Suprapubic skin (tissue), 4 donors: ENCODE measurements around the gene ARPC4. TPM values are rescaled to one million over a fixed set of nuclear protein-coding genes. Genes with fewer than 3 reads are reported as not detected.

ENCODE experiments used
- DNase-seq, 2 donors: peaks; one replicate each; pipeline ENCODE4 v3.0.0-alpha.2; 2019; ENCODE audit warnings: low spot score in 2 of 2
- H3K27ac ChIP-seq: fragments of 200-600 bp; sonication (generic); one replicate; pipeline ENCODE4 v1.5.1; 2019
- H3K27me3 ChIP-seq: fragments of 200-600 bp; sonication (generic); one replicate; pipeline ENCODE4 v1.5.1; 2019
- H3K36me3 ChIP-seq: fragments of 200-600 bp; sonication (generic); one replicate; pipeline ENCODE4 v1.5.1; 2019
- H3K4me1 ChIP-seq: fragments of 200-600 bp; sonication (generic); one replicate; pipeline ENCODE4 v1.5.1; 2019
- H3K4me3 ChIP-seq: fragments of 200-600 bp; sonication (generic); one replicate; pipeline ENCODE4 v1.5.1; 2019; ENCODE audit warnings: mild to moderate bottlenecking
- H3K9me3 ChIP-seq: fragments of 200-600 bp; sonication (generic); one replicate; pipeline ENCODE4 v1.5.1; 2019
- EP300 ChIP-seq: sonication (generic); formaldehyde crosslinking; IDR thresholded peaks from one replicate; pipeline ENCODE4 v1.6.1; 2017; ENCODE audit warnings: antibody characterized with exemption
- POLR2A ChIP-seq, 2 donors: fragments of 450-650 bp; IDR thresholded peaks; one replicate each; pipeline ENCODE4 v1.6.1; 2017; ENCODE audit warnings: antibody characterized with exemption in 2 of 2, mild to moderate bottlenecking in 2 of 2, moderate library complexity in 2 of 2
- POLR2AphosphoS5 ChIP-seq, 3 donors: sonication (generic); formaldehyde crosslinking; IDR thresholded peaks; one replicate each; pipeline ENCODE4 v1.6.1; 2017; ENCODE audit warnings: antibody characterized with exemption in 3 of 3
- WGBS: methylation state at CpG from one replicate; pipeline ENCODE4 v1.1.5; 2018; 5-methylcytosine and 5-hydroxymethylcytosine counted together
- total RNA-seq, 4 donors: library from RNA; depleted of rRNA; stranded (reverse); fragments of >200 nt; gene quantifications; one replicate each; pipeline ENCODE4 v1.1.0, GENCODE V29; 2016
- TF ChIP-seq, protein P1 (sequence below), 2 donors: fragments of 200-600 bp in 1 of 2; fragments of 450-650 bp in 1 of 2; sonication (generic) in 1 of 2; IDR thresholded peaks; one replicate each; pipeline ENCODE4 v1.5.1; 2016 to 2019; ENCODE audit warnings: antibody characterized with exemption in 2 of 2, mild to moderate bottlenecking in 1 of 2, moderate library complexity in 1 of 2

Gene ARPC4
- total RNA-seq, 4 donors from 2014 or later = 107 to 132 (median 124) TPM

DNA sequence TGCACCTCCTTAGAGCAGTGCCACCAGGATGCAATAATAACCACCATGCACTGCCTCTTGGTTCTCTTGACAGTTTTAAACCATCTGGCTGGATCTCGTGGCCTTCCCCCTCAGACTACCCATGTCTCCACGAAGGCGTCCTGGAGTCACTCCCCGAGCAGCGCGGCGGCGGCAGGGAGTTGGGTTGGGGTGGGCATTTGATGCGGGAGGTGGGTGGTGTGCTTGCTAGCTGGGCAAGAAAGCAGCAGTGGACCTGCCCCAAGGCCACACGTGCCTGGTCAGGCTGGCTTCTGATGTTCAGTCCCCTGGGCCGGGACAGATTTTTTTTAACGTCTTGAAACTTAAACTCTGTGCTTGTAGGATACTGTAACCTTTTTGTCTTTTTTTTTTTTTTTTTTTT, 13.3 kb downstream of the ARPC4 start:
- no peak for DNase-seq
- H3K27ac ChIP-seq = no peak overlapping the region
- no peak overlapping the region for H3K4me3 ChIP-seq
- H3K36me3 ChIP-seq = peaks cover 59% of the 10 kb centered on the region
- H3K9me3 ChIP-seq = no peaks in the 10 kb centered on the region
- TF ChIP-seq POLR2A (IDR thresholded peaks at IDR 0.05) (no peak), POLR2AphosphoS5 (IDR thresholded peaks at IDR 0.05) (no peak), EP300 (no peak)
- TF ChIP-seq, protein P1, sequence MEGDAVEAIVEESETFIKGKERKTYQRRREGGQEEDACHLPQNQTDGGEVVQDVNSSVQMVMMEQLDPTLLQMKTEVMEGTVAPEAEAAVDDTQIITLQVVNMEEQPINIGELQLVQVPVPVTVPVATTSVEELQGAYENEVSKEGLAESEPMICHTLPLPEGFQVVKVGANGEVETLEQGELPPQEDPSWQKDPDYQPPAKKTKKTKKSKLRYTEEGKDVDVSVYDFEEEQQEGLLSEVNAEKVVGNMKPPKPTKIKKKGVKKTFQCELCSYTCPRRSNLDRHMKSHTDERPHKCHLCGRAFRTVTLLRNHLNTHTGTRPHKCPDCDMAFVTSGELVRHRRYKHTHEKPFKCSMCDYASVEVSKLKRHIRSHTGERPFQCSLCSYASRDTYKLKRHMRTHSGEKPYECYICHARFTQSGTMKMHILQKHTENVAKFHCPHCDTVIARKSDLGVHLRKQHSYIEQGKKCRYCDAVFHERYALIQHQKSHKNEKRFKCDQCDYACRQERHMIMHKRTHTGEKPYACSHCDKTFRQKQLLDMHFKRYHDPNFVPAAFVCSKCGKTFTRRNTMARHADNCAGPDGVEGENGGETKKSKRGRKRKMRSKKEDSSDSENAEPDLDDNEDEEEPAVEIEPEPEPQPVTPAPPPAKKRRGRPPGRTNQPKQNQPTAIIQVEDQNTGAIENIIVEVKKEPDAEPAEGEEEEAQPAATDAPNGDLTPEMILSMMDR (IDR thresholded peaks at IDR 0.05) = no peak
- H3K4me1 ChIP-seq = peaks cover 19% of the 10 kb centered on the region
- no peaks in the 10 kb centered on the region for H3K27me3 ChIP-seq
- 87% methylated on average over 12 of the region's 12 CpGs for WGBS

DNA sequence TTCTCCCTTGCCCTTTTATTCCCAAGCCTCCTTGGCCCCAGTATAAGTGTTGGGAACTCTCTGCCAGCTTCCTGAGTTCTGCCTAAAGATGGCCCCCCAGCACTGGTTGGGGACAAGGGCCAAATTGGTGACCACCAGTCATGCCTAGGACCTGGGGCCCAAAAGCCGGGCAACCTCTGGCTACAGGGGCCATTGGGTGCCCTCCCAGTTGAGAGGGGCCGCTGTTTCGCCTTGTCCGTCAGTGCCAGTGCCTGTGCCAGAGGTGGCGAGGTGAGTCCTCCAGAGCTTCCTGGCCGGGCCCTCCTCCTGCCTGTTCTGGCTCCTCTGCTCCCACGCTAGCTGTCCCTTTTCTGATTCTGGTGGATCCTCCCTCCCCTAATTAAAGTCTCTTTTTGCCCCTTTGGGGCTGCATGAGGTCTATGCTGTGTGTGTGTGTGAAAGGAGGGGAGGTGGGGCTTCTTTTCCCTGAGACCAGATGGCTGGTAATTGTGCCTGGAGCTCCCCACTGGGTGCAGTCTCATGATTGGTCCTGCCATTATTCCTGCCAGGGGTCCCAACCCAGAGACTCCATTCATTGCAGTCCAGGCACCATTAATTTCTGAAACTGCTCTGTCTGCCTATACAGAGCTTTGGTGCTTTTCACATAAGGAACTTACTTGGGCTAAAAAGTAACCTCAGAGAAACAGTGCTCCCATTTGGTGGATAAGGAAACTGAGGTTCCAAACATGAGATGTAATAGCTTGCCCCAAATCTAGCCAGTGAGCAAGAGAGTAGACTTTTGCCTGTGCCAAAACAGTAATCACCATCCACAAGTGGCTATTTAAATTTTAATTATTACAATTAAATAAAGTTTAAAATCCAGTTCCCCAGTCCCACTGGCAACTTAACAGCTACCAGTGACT, 14.1 kb downstream of the ARPC4 start:
- WGBS = 91% methylated on average over 6 of the region's 7 CpGs
- H3K36me3 ChIP-seq = peaks cover 51% of the 10 kb centered on the region

DNA sequence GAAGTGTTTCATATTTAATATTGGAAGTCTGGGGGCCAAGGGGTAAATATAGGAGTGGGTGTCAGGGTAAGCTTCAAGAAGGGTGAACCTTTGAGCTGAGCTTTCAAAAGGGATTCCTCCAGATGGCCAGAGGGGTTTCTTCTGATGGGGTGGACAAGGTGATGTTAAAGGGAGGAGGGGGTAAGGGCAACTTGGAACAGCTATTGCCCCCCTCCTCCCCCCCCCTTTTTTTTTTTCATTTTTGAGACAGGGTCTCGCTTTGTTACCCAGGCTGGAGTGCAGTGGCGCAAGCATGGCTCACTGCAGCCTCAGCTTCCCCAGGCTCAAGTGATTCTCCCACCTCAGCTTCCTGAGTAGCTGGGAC, 15.1 kb downstream of the ARPC4 start:
- Histone ChIP-seq H3K9me3 (no peaks in the 10 kb centered on the region), H3K27me3 (no peaks in the 10 kb centered on the region), H3K4me3 (no peak overlapping the region), H3K27ac (no peak overlapping the region), H3K36me3 (peaks cover 46% of the 10 kb centered on the region), H3K4me1 (peaks cover 20% of the 10 kb centered on the region)
- TF ChIP-seq, protein P1 (IDR thresholded peaks at IDR 0.05) = no peak
- no peak for TF ChIP-seq POLR2A (IDR thresholded peaks at IDR 0.05)
- no peak for DNase-seq
- WGBS = 95% methylated on average over 2 of the region's 2 CpGs

More for the DNA sequence above, 14.1 kb downstream of the ARPC4 start:
- Histone ChIP-seq H3K27me3 (no peaks in the 10 kb centered on the region), H3K4me1 (peaks cover 20% of the 10 kb centered on the region), H3K9me3 (no peaks in the 10 kb centered on the region), H3K27ac (no peak overlapping the region), H3K4me3 (no peak overlapping the region)
- TF ChIP-seq POLR2A (IDR thresholded peaks at IDR 0.05) = no peak
- no peak for TF ChIP-seq EP300
- TF ChIP-seq, protein P1 (IDR thresholded peaks at IDR 0.05) = no peak
- no peak for TF ChIP-seq POLR2AphosphoS5 (IDR thresholded peaks at IDR 0.05)
- no peak for DNase-seq

DNA sequence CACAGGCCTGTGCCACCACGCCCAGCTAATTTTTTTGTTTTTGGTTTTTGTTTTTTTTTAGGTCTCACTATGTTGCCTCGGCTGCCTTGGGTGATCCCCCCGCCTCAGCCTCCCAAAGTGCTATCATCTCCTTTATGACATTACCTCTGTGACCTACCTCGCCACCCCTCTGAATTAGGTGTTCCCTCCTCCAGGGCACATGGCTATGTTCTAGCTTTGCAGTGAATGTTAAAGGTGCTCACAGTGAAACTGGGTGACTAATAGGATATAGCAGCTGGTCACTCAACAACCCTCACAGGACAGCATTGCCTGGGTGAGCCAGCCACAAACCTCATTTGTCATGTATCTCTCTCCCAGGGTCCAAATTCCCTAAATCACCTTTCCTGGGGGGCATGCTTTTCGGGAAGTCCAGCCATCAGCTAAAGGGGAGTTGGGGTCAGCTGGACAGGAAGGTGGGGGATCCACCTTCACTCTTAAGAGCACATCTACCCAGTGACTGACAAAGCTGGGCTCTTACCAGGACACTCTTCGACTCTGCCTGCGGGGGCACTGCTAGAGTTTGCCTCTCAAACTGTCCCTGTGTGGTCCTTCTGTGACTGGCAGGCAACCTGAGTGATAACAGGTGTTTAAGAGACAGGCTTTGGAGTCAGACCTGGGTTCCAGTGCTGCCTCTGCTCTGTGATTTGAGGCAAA, 15.6 kb downstream of the ARPC4 start:
- H3K36me3 ChIP-seq = peaks cover 46% of the 10 kb centered on the region
- 88% methylated on average over 5 of the region's 7 CpGs for WGBS
- DNase-seq = no peak
- peaks cover 20% of the 10 kb centered on the region for H3K4me1 ChIP-seq
- H3K4me3 ChIP-seq = no peak overlapping the region
- TF ChIP-seq EP300 (no peak), POLR2A (IDR thresholded peaks at IDR 0.05) (no peak), POLR2AphosphoS5 (IDR thresholded peaks at IDR 0.05) (no peak)
- TF ChIP-seq, protein P1 (IDR thresholded peaks at IDR 0.05) = no peak
- H3K9me3 ChIP-seq = no peaks in the 10 kb centered on the region
- no peaks in the 10 kb centered on the region for H3K27me3 ChIP-seq
- peak overlapping the region; percentile 96 for H3K27ac ChIP-seq

DNA sequence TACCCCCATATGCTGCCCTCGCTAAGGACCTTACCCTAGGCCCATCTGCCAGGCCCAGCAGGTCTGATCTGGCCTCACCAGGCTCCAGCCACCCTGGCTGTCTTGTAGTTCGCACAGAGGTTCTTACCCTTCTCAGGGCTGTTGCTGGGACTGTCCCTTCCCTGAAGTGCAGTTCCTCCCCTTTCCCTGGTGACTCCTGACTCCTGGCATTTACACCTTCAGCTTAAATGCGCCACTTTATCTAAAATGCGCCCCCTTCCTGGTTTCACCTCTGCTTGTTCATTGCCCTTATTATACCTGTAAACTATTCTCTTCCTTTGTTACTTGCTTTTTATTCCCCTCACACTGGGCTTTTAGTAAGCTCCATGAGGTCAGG, 16.3 kb downstream of the ARPC4 start:
- peaks cover 20% of the 10 kb centered on the region for H3K4me1 ChIP-seq
- H3K27ac ChIP-seq = peak overlapping the region; percentile 96
- H3K27me3 ChIP-seq = no peaks in the 10 kb centered on the region
- no peaks in the 10 kb centered on the region for H3K9me3 ChIP-seq
- H3K4me3 ChIP-seq = peak overlapping the region; percentile 93
- WGBS = 66% methylated on average over 4 of the region's 4 CpGs
- TF ChIP-seq EP300 (no peak), POLR2A (IDR thresholded peaks at IDR 0.05) (no peak), POLR2AphosphoS5 (IDR thresholded peaks at IDR 0.05) (no peak)
- TF ChIP-seq, protein P1 (IDR thresholded peaks at IDR 0.05) = no peak
- H3K36me3 ChIP-seq = peaks cover 43% of the 10 kb centered on the region
- no peak for DNase-seq
